HepG2 (cell line): ENCODE measurements around the gene THADA. TPM values are rescaled to one million over a fixed set of nuclear protein-coding genes. Genes with fewer than 3 reads are reported as not detected.

Experiments
- ARID4A ChIP-seq: sonication (generic); formaldehyde crosslinking; IDR thresholded peaks from 2 replicates; pipeline ENCODE4 v1.5.0; 2020; ENCODE audit warnings: mild to moderate bottlenecking, missing genetic modification reagents, borderline replicate concordance
- DBP ChIP-seq: sonication (generic); formaldehyde crosslinking; IDR thresholded peaks from 2 replicates; pipeline ENCODE4 v1.4.0; 2020; ENCODE audit warnings: missing genetic modification reagents; ENCODE audit errors: not compliant biosample characterization
- ELF3 ChIP-seq: IDR thresholded peaks from 2 replicates; pipeline ENCODE4 v1.6.1; 2016; ENCODE audit warnings: missing genetic modification reagents, missing compliant biosample characterization
- HNRNPLL ChIP-seq: fragments of 200-400 bp; formaldehyde crosslinking; IDR thresholded peaks from 2 replicates; pipeline ENCODE4 v1.6.1; 2017; ENCODE audit warnings: mild to moderate bottlenecking, low read depth, low read length; ENCODE audit not compliant: poor library complexity, severe bottlenecking
- KDM4B ChIP-seq: sonication (generic); formaldehyde crosslinking; IDR thresholded peaks from 2 replicates; pipeline ENCODE4 v1.4.0; 2020; ENCODE audit warnings: missing genetic modification reagents
- KDM5A ChIP-seq: fragments of 200-600 bp; sonication (generic); IDR thresholded peaks from 2 replicates; pipeline ENCODE4 v1.7.0; 2018; ENCODE audit warnings: antibody characterized with exemption, mild to moderate bottlenecking, low read length, borderline replicate concordance
- POGZ ChIP-seq: sonication (generic); formaldehyde crosslinking; IDR thresholded peaks from 2 replicates; pipeline ENCODE4 v1.4.0; 2020; ENCODE audit warnings: mild to moderate bottlenecking, missing genetic modification reagents
- THYN1 ChIP-seq: sonication (generic); formaldehyde crosslinking; IDR thresholded peaks from 2 replicates; pipeline ENCODE4 v1.8.1; 2023; ENCODE audit warnings: low read depth, mild to moderate bottlenecking, moderate library complexity, missing genetic modification reagents, borderline replicate concordance
- ZMYM3 ChIP-seq: sonication (generic); formaldehyde crosslinking; IDR thresholded peaks from 2 replicates; pipeline ENCODE4 v1.5.1; 2020; ENCODE audit warnings: mild to moderate bottlenecking, missing genetic modification reagents
- ZNF224 ChIP-seq: sonication (generic); formaldehyde crosslinking; IDR thresholded peaks from 2 replicates; pipeline ENCODE4 v1.5.0; 2020; ENCODE audit warnings: mild to moderate bottlenecking, missing genetic modification reagents
- ZNF431 ChIP-seq: sonication (generic); formaldehyde crosslinking; IDR thresholded peaks from 2 replicates; pipeline ENCODE4 v1.9.0; 2022; ENCODE audit warnings: missing genetic modification reagents, low read depth, mild to moderate bottlenecking, borderline replicate concordance
- ZNF691 ChIP-seq: sonication (generic); formaldehyde crosslinking; IDR thresholded peaks from 2 replicates; pipeline ENCODE4 v1.4.0; 2020; ENCODE audit warnings: missing genetic modification reagents, low read depth, mild to moderate bottlenecking, borderline replicate concordance
- polyA plus RNA-seq, 8 experiments: library from polyadenylated mRNA; depleted of rRNA in 3 of 8; stranded (reverse) in 7 of 8; unstranded in 1 of 8; fragments of >200 nt; fragmentation: Illumina TruSeq in 4 of 8; extraction: Trizol in 4 of 8; gene quantifications; 2 replicates each; pipeline versions ENCODE4 v1.2.1 to v1.2.3, GENCODE V29; 2011 to 2016; ENCODE audit warnings: low read depth in 4 of 8, missing spikeins in 1 of 8, mixed read lengths in 1 of 8; ENCODE audit not compliant: insufficient read depth in 1 of 8
- total RNA-seq, 5 experiments: library from RNA; depleted of rRNA; stranded (reverse); fragments of >200 nt; fragmentation: Illumina TruSeq; extraction: Trizol; gene quantifications; 2 replicates each; pipeline ENCODE4 v1.2.3, GENCODE V29; 2016; ENCODE audit warnings: low read depth in 1 of 5
- TF ChIP-seq, protein P1 (sequence below): sonication (generic); formaldehyde crosslinking; IDR thresholded peaks from 2 replicates; pipeline ENCODE4 v1.9.0; 2021; ENCODE audit warnings: missing genetic modification reagents, borderline replicate concordance
- TF ChIP-seq, protein P2 (sequence below): sonication (generic); formaldehyde crosslinking; conservative IDR thresholded peaks from 2 replicates; pipeline ENCODE4 v1.4.0; 2020; ENCODE audit warnings: missing genetic modification reagents
- TF ChIP-seq, protein P3 (sequence below): sonication (generic); formaldehyde crosslinking; IDR thresholded peaks from 2 replicates; pipeline ENCODE4 v1.8.0; 2023; ENCODE audit warnings: mild to moderate bottlenecking, missing genetic modification reagents

Gene THADA
- total and polyA plus RNA-seq, 2 of the 13 experiments (the other 11 are each of a cell fraction or from before 2014, with no cell fraction given), result 12.7 to 21.7 TPM

DNA sequence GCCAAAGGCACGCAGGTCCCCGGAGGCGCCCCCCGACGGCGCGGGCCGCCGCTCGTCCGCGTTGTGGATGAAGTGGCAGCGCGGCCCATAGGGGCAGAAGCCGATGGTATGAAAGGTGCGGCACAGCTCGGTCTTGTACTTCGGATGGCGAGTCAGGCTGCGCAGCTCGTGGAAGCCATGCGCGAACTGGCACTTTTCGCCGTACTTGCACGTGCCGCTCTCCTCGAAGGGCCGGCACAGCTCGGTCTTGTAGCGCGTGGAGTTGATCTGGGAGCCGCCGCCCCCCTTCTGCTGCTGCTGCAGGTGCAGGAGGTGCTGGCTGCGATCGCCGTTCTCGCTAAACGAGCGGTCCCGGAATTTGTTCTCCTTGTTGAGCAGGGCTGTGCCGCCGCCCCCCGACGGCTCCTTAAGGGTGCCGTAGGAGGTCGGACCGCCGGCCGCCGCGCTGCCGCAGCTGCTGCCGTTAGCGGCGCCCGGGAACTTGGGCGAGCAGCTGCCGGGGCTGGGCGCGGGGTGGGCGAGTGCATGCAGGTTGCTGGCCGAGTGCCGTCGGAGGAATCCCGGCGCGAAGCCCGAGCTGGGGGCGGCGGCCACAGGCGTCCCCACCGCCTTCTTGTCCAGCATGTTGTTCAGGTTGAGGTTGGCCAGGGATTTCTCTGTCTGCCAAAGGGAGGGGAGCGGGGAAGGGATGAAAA lies 370.6 kb downstream of the THADA start (continued):
- TF ChIP-seq, protein P1, sequence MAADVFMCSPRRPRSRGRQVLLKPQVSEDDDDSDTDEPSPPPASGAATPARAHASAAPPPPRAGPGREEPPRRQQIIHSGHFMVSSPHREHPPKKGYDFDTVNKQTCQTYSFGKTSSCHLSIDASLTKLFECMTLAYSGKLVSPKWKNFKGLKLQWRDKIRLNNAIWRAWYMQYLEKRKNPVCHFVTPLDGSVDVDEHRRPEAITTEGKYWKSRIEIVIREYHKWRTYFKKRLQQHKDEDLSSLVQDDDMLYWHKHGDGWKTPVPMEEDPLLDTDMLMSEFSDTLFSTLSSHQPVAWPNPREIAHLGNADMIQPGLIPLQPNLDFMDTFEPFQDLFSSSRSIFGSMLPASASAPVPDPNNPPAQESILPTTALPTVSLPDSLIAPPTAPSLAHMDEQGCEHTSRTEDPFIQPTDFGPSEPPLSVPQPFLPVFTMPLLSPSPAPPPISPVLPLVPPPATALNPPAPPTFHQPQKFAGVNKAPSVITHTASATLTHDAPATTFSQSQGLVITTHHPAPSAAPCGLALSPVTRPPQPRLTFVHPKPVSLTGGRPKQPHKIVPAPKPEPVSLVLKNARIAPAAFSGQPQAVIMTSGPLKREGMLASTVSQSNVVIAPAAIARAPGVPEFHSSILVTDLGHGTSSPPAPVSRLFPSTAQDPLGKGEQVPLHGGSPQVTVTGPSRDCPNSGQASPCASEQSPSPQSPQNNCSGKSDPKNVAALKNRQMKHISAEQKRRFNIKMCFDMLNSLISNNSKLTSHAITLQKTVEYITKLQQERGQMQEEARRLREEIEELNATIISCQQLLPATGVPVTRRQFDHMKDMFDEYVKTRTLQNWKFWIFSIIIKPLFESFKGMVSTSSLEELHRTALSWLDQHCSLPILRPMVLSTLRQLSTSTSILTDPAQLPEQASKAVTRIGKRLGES (CRISPR knock-in tag), result no peak
- TF ChIP-seq, protein P2, sequence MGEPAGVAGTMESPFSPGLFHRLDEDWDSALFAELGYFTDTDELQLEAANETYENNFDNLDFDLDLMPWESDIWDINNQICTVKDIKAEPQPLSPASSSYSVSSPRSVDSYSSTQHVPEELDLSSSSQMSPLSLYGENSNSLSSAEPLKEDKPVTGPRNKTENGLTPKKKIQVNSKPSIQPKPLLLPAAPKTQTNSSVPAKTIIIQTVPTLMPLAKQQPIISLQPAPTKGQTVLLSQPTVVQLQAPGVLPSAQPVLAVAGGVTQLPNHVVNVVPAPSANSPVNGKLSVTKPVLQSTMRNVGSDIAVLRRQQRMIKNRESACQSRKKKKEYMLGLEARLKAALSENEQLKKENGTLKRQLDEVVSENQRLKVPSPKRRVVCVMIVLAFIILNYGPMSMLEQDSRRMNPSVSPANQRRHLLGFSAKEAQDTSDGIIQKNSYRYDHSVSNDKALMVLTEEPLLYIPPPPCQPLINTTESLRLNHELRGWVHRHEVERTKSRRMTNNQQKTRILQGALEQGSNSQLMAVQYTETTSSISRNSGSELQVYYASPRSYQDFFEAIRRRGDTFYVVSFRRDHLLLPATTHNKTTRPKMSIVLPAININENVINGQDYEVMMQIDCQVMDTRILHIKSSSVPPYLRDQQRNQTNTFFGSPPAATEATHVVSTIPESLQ, result no peak
- no peak for TF ChIP-seq KDM5A
- peak; percentile 10; the same call in 1 of the 2 replicates for TF ChIP-seq ARID4A (CRISPR knock-in tag)
- no peak for TF ChIP-seq DBP (CRISPR knock-in tag)
- TF ChIP-seq, protein P3, sequence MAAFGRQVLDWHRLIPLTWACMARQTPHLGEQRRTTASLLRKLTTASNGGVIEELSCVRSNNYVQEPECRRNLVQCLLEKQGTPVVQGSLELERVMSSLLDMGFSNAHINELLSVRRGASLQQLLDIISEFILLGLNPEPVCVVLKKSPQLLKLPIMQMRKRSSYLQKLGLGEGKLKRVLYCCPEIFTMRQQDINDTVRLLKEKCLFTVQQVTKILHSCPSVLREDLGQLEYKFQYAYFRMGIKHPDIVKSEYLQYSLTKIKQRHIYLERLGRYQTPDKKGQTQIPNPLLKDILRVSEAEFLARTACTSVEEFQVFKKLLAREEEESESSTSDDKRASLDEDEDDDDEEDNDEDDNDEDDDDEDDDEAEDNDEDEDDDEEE (CRISPR knock-in tag), result peak; percentile 84; the same call in 1 of the 2 replicates
- TF ChIP-seq KDM4B, result 0 out of 2 replicates have a peak, but pooled peaks have one; percentile 26
- peak; percentile 53 for TF ChIP-seq HNRNPLL
- no peak for TF ChIP-seq THYN1
- no peak for TF ChIP-seq ZNF431 (CRISPR knock-in tag)
- TF ChIP-seq ZNF224 (CRISPR knock-in tag), result no peak
- no peak for TF ChIP-seq ZMYM3
- TF ChIP-seq POGZ, result no peak
- TF ChIP-seq ELF3 (CRISPR knock-in tag), result no peak
- no peak for TF ChIP-seq ZNF691 (CRISPR knock-in tag)
